ENCODE data around the gene TIMM50.

- TF ChIP-seq TCF12 (IDR thresholded peaks at IDR 0.05; ENCODE audit: low read depth, low read length) (no peak), EZH2 (IDR thresholded peaks at IDR 0.05; ENCODE audit: low read depth, low read length, severe bottlenecking) (no peak), SIN3A (conservative IDR thresholded peaks at IDR 0.05 in 1 of 2, IDR thresholded peaks at IDR 0.05 in 1 of 2; ENCODE audit: low read depth in 1 of 2, low read length in 2 of 2) (no peak), POLR2AphosphoS5 (IDR thresholded peaks at IDR 0.05; ENCODE audit: low read depth, low read length) (no peak), CTCF (IDR thresholded peaks at IDR 0.05; ENCODE audit: control extremely low read depth in 1 of 3, insufficient read depth in 1 of 3, low read depth in 1 of 3, low read length in 3 of 3) (no peak), E2F6 (IDR thresholded peaks at IDR 0.05) (no peak)
These were observed 7.7 kb upstream of the TIMM50 start for GRCh38 chr19:39472746-39473442.

Data from H1 (cell line).